Ascending aorta (tissue), 2 donors: Measurements from ENCODE around the gene POMC. TPM values are rescaled to one million over a fixed set of nuclear protein-coding genes. Genes with fewer than 3 reads are reported as not detected.
"Not testable (repeated sequence)": the region's sequence is repeated elsewhere in the genome, so short reads cannot be mapped to it uniquely, and the experiment has no call there.

ENCODE experiments used
- DNase-seq, 2 donors: peaks; one replicate each; pipeline ENCODE4 v3.0.0-alpha.2; 2019; ENCODE audit warnings: low spot score in 2 of 2
- H3K27ac ChIP-seq, 2 donors: fragments of 200-600 bp; sonication (generic); one replicate each; pipeline ENCODE4 v1.5.1; 2016 to 2017; ENCODE audit warnings: mild to moderate bottlenecking in 1 of 2
- H3K27me3 ChIP-seq: fragments of 200-600 bp; sonication (generic); one replicate; pipeline ENCODE4 v1.5.1; 2017
- H3K36me3 ChIP-seq, 2 donors: fragments of 200-600 bp; sonication (generic); one replicate each; pipeline ENCODE4 v1.5.1; 2016
- H3K4me1 ChIP-seq, 2 donors: fragments of 200-600 bp; sonication (generic); one replicate each; pipeline ENCODE4 v1.5.1; 2016 to 2017; ENCODE audit warnings: mild to moderate bottlenecking in 1 of 2
- H3K4me3 ChIP-seq, 2 donors: fragments of 200-600 bp; sonication (generic); one replicate each; pipeline ENCODE4 v1.5.1; 2016 to 2017; ENCODE audit warnings: mild to moderate bottlenecking in 1 of 2
- H3K9me3 ChIP-seq, 2 donors: fragments of 200-600 bp; sonication (generic); one replicate each; pipeline ENCODE4 v1.5.1; 2016
- intact Hi-C: fragments of 100-400 bp; cut with DNase I; formaldehyde crosslinking; loops from one replicate; pipeline ENCODE4 v1.15.1; 2023
- total RNA-seq: library from RNA; depleted of rRNA; stranded (reverse); fragments of >200 nt; gene quantifications from one replicate; pipeline ENCODE4 v1.1.0, GENCODE V29; 2016
- TF ChIP-seq, protein P1 (sequence below), 3 experiments: fragments of 200-600 bp in 2 of 3; fragments of 450-650 bp in 1 of 3; sonication (generic) in 2 of 3; IDR thresholded peaks; one replicate each; pipeline ENCODE4 v1.5.1; 2016 to 2019; ENCODE audit warnings: antibody characterized with exemption in 3 of 3, mild to moderate bottlenecking in 1 of 3, moderate library complexity in 1 of 3

The POMC gene
- total RNA-seq, 1 donor from 2014 or later, result 18.6 TPM

DNA sequence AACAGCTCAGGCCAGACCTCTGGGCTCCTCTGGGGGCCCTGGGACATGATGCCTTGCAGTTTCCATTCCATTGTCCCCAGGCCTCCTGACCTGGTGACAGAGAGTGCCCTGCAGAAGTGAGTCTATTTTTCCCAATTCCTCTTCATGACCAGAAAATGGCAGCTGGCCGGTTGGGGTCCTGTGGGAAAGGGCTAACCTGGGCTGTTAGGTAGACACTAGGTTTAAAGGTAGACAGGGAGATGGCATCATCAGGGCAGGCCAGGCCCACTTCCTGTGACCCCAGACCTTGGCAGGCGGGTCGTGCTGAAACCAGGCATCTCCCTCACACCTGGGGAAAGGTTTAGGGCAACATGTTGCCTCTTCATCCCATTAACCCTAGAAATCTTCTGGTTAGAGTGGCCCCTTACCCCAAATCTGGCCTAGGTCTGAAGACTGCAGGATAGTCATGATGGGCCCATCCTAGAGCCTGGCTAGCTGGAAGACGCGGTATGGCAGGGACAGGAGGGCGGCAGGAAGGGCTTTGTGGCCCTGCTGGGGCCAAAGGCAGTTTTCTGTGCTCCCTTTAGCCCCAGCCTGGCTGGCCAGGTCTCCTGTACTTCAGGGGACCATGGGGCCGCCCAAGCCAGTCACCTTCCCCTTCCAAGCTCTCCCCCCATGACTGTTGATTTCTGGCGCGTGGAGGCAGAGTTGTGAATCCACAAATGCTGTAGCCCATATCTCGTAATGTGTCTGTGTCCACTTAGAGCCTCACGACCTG, 10.1 kb downstream of the POMC start:
- H3K4me1 ChIP-seq, result no peaks in the 10 kb centered on the region
- no peaks in the 10 kb centered on the region for H3K27me3 ChIP-seq
- intact Hi-C loops, result no loop called here
- no peaks in the 10 kb centered on the region for H3K36me3 ChIP-seq
- no peak overlapping the region for H3K4me3 ChIP-seq
- no peaks in the 10 kb centered on the region for H3K9me3 ChIP-seq
- TF ChIP-seq, protein P1, sequence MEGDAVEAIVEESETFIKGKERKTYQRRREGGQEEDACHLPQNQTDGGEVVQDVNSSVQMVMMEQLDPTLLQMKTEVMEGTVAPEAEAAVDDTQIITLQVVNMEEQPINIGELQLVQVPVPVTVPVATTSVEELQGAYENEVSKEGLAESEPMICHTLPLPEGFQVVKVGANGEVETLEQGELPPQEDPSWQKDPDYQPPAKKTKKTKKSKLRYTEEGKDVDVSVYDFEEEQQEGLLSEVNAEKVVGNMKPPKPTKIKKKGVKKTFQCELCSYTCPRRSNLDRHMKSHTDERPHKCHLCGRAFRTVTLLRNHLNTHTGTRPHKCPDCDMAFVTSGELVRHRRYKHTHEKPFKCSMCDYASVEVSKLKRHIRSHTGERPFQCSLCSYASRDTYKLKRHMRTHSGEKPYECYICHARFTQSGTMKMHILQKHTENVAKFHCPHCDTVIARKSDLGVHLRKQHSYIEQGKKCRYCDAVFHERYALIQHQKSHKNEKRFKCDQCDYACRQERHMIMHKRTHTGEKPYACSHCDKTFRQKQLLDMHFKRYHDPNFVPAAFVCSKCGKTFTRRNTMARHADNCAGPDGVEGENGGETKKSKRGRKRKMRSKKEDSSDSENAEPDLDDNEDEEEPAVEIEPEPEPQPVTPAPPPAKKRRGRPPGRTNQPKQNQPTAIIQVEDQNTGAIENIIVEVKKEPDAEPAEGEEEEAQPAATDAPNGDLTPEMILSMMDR (IDR thresholded peaks at IDR 0.05), result no peak
- no peak for DNase-seq
- H3K27ac ChIP-seq, result no peak overlapping the region

DNA sequence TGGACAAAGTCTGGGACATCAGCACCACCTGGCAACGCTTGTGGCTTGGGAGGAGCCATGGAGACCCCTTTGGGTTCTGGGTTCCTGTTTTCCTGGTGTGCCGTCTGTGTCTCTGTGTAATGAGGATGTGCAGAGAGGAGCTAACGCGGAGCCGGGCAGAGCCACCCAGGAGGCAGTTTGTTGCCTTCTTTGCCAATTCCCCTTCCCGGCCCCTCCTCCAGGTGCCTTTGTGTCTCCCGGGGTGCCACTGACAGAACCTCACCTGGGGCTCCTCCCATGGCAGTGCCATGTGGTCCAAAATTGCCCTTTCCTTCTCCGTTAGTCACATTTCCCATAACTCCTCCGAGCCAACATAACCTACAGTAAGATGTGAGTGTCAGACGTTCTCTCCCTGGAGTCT, 13.0 kb downstream of the POMC start:
- TF ChIP-seq, protein P1 (IDR thresholded peaks at IDR 0.05), result no peak
- H3K27me3 ChIP-seq, result no peaks in the 10 kb centered on the region
- no peaks in the 10 kb centered on the region for H3K36me3 ChIP-seq
- intact Hi-C loops, result no loop called here
- no peak for DNase-seq
- H3K27ac ChIP-seq, result no peak overlapping the region
- no peaks in the 10 kb centered on the region for H3K4me1 ChIP-seq
- H3K9me3 ChIP-seq, result no peaks in the 10 kb centered on the region
- no peak overlapping the region for H3K4me3 ChIP-seq

DNA sequence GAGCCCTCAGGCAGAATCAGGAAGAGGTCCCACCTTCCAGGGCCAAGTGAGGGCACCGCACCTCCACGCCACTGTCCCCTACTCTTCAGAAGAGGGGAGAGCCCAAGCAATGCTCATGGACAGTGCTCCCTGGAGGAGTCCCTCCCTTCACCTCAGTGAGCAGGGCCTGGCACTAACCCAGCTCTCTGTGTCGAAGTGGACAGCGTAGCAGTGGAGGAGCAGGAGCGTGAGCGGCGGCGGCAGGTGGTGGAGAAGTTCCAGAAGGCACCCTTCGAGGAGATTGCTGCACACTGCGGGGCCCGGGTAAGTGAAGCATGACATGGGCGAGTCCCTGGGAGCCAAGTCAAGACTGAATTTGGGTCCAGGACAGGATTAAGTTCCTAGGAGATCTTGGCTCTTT, 16.7 kb downstream of the POMC start:
- H3K4me1 ChIP-seq, result no peaks in the 10 kb centered on the region
- H3K9me3 ChIP-seq, result no peaks in the 10 kb centered on the region
- no peak overlapping the region for H3K27ac ChIP-seq
- H3K4me3 ChIP-seq, result no peak overlapping the region
- no peaks in the 10 kb centered on the region for H3K27me3 ChIP-seq
- no peak for DNase-seq
- TF ChIP-seq, protein P1 (IDR thresholded peaks at IDR 0.05), result no peak
- no peaks in the 10 kb centered on the region for H3K36me3 ChIP-seq
- intact Hi-C loops, result no loop called here

DNA sequence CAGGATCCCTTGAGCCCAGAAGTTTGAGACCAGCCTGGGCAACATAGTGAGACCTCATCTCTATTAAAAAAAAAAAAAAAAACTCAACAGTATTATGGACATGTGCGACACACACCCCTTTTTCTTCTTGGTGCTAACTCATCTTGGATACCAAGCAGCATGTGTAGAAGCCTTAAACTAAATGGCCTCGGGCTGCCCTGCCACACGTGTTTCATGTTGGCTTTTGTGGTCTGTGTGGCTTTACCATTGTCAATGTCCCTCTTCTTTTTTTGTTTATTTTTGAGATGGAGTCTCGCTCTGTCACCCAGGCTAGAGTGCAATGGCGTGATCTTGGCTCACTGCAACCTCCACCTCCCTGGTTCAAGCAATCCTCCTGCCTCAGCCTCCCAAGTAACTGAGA, 17.4 kb downstream of the POMC start:
- H3K27me3 ChIP-seq, H3K4me1 ChIP-seq, DNase-seq, H3K9me3 ChIP-seq, H3K36me3 ChIP-seq, H3K4me3 ChIP-seq, intact Hi-C loops, H3K27ac ChIP-seq: not testable (repeated sequence)

DNA sequence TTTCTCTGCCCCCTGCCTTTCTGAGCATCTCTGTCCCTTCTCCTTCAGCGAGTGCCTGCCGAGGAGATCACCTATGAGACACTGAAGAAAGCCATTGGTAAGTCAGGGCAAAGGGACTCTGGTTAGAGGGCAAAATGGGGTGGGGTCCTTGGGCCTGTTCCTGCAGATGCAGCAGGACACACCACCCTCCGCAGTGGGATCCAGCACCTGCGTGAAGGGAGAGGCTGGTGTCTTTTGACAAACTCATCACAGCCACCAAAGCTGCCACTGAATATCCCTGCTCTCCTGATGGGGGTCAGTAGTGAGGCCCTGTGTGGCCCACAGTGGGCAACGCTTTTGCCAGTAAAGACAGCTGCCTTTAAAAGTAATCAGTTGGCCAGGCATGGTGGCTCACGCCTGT, 18.7 kb downstream of the POMC start:
- H3K9me3 ChIP-seq, result no peaks in the 10 kb centered on the region
- TF ChIP-seq, protein P1 (IDR thresholded peaks at IDR 0.05), result no peak
- no peaks in the 10 kb centered on the region for H3K4me1 ChIP-seq
- H3K36me3 ChIP-seq, result no peaks in the 10 kb centered on the region
- DNase-seq, result no peak
- H3K4me3 ChIP-seq, result no peak overlapping the region
- H3K27me3 ChIP-seq, result no peaks in the 10 kb centered on the region
- intact Hi-C loops, result no loop called here
- no peak overlapping the region for H3K27ac ChIP-seq

DNA sequence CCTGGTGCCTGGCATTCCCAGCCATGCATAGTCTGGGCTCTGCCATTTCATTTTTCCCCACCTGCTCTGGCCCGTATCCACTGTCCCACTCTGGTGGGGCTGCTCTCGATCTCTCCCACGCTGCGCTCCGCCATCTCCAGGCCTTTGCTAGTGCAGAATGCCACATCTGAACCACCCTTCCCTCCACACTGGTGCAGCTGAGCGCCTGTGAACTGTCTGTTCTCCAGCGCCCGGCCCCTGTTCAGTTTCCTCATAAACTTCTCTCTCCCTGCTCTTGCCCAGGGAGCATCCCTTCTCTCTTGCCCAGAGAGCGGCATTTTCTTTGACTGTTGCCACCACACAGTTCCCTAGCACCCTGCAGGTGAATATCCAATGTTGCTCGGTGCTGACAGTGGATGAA, 21.5 kb downstream of the POMC start:
- Histone ChIP-seq H3K4me1 (no peaks in the 10 kb centered on the region), H3K27me3 (no peaks in the 10 kb centered on the region), H3K9me3 (no peaks in the 10 kb centered on the region), H3K4me3 (no peak overlapping the region), H3K36me3 (no peaks in the 10 kb centered on the region), H3K27ac (no peak overlapping the region)
- intact Hi-C loops, result no loop called here
- no peak for DNase-seq
- TF ChIP-seq, protein P1 (IDR thresholded peaks at IDR 0.05), result no peak
